Endodermal cell (in vitro differentiated cells): ENCODE results near the gene PMIS2. TPM values are rescaled to one million over a fixed set of nuclear protein-coding genes. Genes with fewer than 3 reads are reported as not detected.

Source experiments
- DNase-seq: peaks from one replicate; pipeline ENCODE4 v3.0.0-alpha.2; 2017
- H3K27ac ChIP-seq: 2 replicates; pipeline ENCODE4 v1.5.1; 2013; ENCODE audit warnings: mild to moderate bottlenecking, low read depth, low read length, moderate library complexity
- H3K27me3 ChIP-seq: 2 replicates; pipeline ENCODE4 v1.6.1; 2013; ENCODE audit warnings: mild to moderate bottlenecking, low read length, moderate library complexity; ENCODE audit not compliant: insufficient read depth, control insufficient read depth, poor library complexity, severe bottlenecking
- H3K36me3 ChIP-seq: 2 replicates; pipeline ENCODE4 v1.7.0; 2013; ENCODE audit warnings: mild to moderate bottlenecking, low read length, moderate library complexity; ENCODE audit not compliant: control insufficient read depth, insufficient read depth
- H3K4me1 ChIP-seq: one replicate; pipeline ENCODE4 v1.7.0; 2013; ENCODE audit warnings: low read length; ENCODE audit not compliant: control insufficient read depth, insufficient read depth
- H3K4me3 ChIP-seq: 2 replicates; pipeline ENCODE4 v1.5.1; 2013; ENCODE audit warnings: mild to moderate bottlenecking, low read length, moderate library complexity
- H3K9ac ChIP-seq: 2 replicates; pipeline ENCODE4 v1.6.1; 2013; ENCODE audit warnings: mild to moderate bottlenecking, low read length, moderate library complexity; ENCODE audit not compliant: poor library complexity, severe bottlenecking; ENCODE audit errors: extremely low read depth
- H3K9me3 ChIP-seq: 2 replicates; pipeline ENCODE4 v1.6.1; 2013; ENCODE audit warnings: mild to moderate bottlenecking, low read length, moderate library complexity; ENCODE audit not compliant: control insufficient read depth
- H3K27ac Mint-ChIP-seq: 2 replicates; pipeline ENCODE4 v1.8.0; 2020; ENCODE audit warnings: mixed read lengths
- H3K27me3 Mint-ChIP-seq: 2 replicates; pipeline ENCODE4 v1.8.0; 2021; ENCODE audit warnings: mild to moderate bottlenecking, mixed read lengths; ENCODE audit not compliant: insufficient read depth
- H3K36me3 Mint-ChIP-seq: 2 replicates; pipeline ENCODE4 v1.8.0; 2020; ENCODE audit warnings: low read depth, mixed read lengths
- H3K4me1 Mint-ChIP-seq: 2 replicates; pipeline ENCODE4 v1.8.0; 2020; ENCODE audit warnings: mixed read lengths
- H3K4me3 Mint-ChIP-seq: 2 replicates; pipeline ENCODE4 v1.8.0; 2020; ENCODE audit warnings: mild to moderate bottlenecking, moderate library complexity, mixed read lengths
- H3K9me3 Mint-ChIP-seq: 2 replicates; pipeline ENCODE4 v1.8.0; 2020; ENCODE audit warnings: mild to moderate bottlenecking, mixed read lengths
- CTCF ChIP-seq: fragments of 200-600 bp; sonication (generic); conservative IDR thresholded peaks from 2 replicates; pipeline ENCODE4 v1.5.0; 2021; ENCODE audit warnings: antibody characterized with exemption, mild to moderate bottlenecking
- WGBS, 2 experiments: methylation state at CpG; one replicate each; pipeline versions ENCODE4 v1.1.5 to v1.1.7; 2013; ENCODE audit warnings: missing lambda C conversion rate in 2 of 2, mixed read lengths in 1 of 2; ENCODE audit not compliant: insufficient coverage in 1 of 2, insufficient read length in 1 of 2; 5-methylcytosine and 5-hydroxymethylcytosine counted together
- total RNA-seq, 2 donors: library from RNA; stranded (reverse); fragmentation: NEBNext Ultra II Directional in 1 of 2; extraction: Animal tissue kit (Norgen Biotek cat#: 25700) in 1 of 2; gene quantifications; 2 replicates in 1 of 2; 3 replicates in 1 of 2; pipeline ENCODE4 v1.2.1, GENCODE V29; 2021

The PMIS2 gene
- total RNA-seq, 2 donors from 2014 or later = not detected

- H3K27ac Mint-ChIP-seq = no peak overlapping the region
- H3K27ac ChIP-seq = no peak overlapping the region
- no peak overlapping the region for H3K9ac ChIP-seq
- no peak for TF ChIP-seq CTCF
- no peaks in the 10 kb centered on the region for H3K36me3 Mint-ChIP-seq
- H3K36me3 ChIP-seq = no peaks in the 10 kb centered on the region
- H3K27me3 ChIP-seq = peaks cover 23% of the 10 kb centered on the region
- H3K27me3 Mint-ChIP-seq = peaks cover 60% of the 10 kb centered on the region
- H3K4me1 ChIP-seq = no peaks in the 10 kb centered on the region
- H3K4me3 Mint-ChIP-seq = no peak overlapping the region
- no peak for DNase-seq
- no peak overlapping the region for H3K4me3 ChIP-seq
- no peaks in the 10 kb centered on the region for H3K9me3 Mint-ChIP-seq
- WGBS, 2 experiments = 71 to 72% methylated on average over 2 of the region's 2 CpGs
- H3K9me3 ChIP-seq = no peaks in the 10 kb centered on the region
- H3K4me1 Mint-ChIP-seq = no peaks in the 10 kb centered on the region
Observed at GRCh38 chr19:35562776-35563175, 23.2 kb upstream of the PMIS2 start.

- H3K36me3 Mint-ChIP-seq = no peaks in the 10 kb centered on the region
- DNase-seq = no peak
- Histone ChIP-seq H3K4me1 (no peaks in the 10 kb centered on the region), H3K9ac (no peak within 1 kb of the TSS), H3K27me3 (peaks cover 18% of the 10 kb centered on the region), H3K4me3 (no peak within 1 kb of the TSS), H3K36me3 (no peaks in the 10 kb centered on the region), H3K9me3 (no peaks in the 10 kb centered on the region), H3K27ac (no peak within 1 kb of the TSS)
- no peaks in the 10 kb centered on the region for H3K9me3 Mint-ChIP-seq
- H3K4me1 Mint-ChIP-seq = no peaks in the 10 kb centered on the region
- no peak within 1 kb of the TSS for H3K27ac Mint-ChIP-seq
- 74 to 81% methylated on average over 3 to 11 of the region's 15 CpGs for WGBS, 2 experiments
- no peak within 1 kb of the TSS for H3K4me3 Mint-ChIP-seq
- no peak for TF ChIP-seq CTCF
- peaks cover 56% of the 10 kb centered on the region for H3K27me3 Mint-ChIP-seq
Observed at GRCh38 chr19:35563207-35563829, 22.7 kb upstream of the PMIS2 start, which contains the start of gene ATP4A. TSS of gene ATP4A (minus strand) at chr19:35563658. CDS start at chr19:35563629, 29 bp downstream.

GRCh38 chr19:35565016-35565856 is 20.7 kb upstream of the PMIS2 start:
- Histone ChIP-seq H3K9ac (no peak overlapping the region), H3K27ac (no peak overlapping the region), H3K4me1 (no peaks in the 10 kb centered on the region), H3K9me3 (no peaks in the 10 kb centered on the region), H3K36me3 (no peaks in the 10 kb centered on the region), H3K27me3 (no peaks in the 10 kb centered on the region), H3K4me3 (no peak overlapping the region)
- H3K9me3 Mint-ChIP-seq = no peaks in the 10 kb centered on the region
- H3K4me3 Mint-ChIP-seq = no peak overlapping the region
- WGBS, 2 experiments = 84 to 86% methylated on average over 5 to 12 of the region's 12 CpGs
- H3K27me3 Mint-ChIP-seq = peaks cover 43% of the 10 kb centered on the region
- H3K4me1 Mint-ChIP-seq = peaks cover 7% of the 10 kb centered on the region
- H3K36me3 Mint-ChIP-seq = no peaks in the 10 kb centered on the region
- no peak for DNase-seq
- TF ChIP-seq CTCF = no peak
- no peak overlapping the region for H3K27ac Mint-ChIP-seq
